PFSK-1 (cell line): ENCODE data around the gene DAB2IP.

ENCODE experiments used
- FOXP2 ChIP-seq: optimal IDR thresholded peaks from 2 replicates; pipeline ENCODE3; 2011; ENCODE audit warnings: borderline replicate concordance, control low read depth, inconsistent platforms; ENCODE audit not compliant: insufficient read depth; ENCODE audit errors: extremely low read length, extremely low read depth
- POLR2AphosphoS5 ChIP-seq: IDR thresholded peaks from 2 replicates; pipeline ENCODE4 v1.6.1; 2012; ENCODE audit warnings: low read depth, mild to moderate bottlenecking, control low read depth, low read length, moderate library complexity
- SIN3A ChIP-seq: IDR thresholded peaks from 2 replicates; pipeline ENCODE4 v1.6.1; 2012; ENCODE audit warnings: mild to moderate bottlenecking, low read length, moderate library complexity, borderline replicate concordance; ENCODE audit not compliant: insufficient read depth
- TAF1 ChIP-seq: IDR thresholded peaks from 2 replicates; pipeline ENCODE4 v1.6.1; 2012; ENCODE audit warnings: low read length, control low read depth, borderline replicate concordance; ENCODE audit not compliant: insufficient read depth
- TF ChIP-seq, protein P1 (sequence below), 2 experiments: IDR thresholded peaks; 2 replicates each; pipeline versions ENCODE4 v1.6.1 to v1.8.0; 2011 to 2012; ENCODE audit warnings: low read depth in 2 of 2, low read length in 2 of 2, control low read depth in 1 of 2, inconsistent platforms in 1 of 2, mild to moderate bottlenecking in 1 of 2, moderate library complexity in 1 of 2; ENCODE audit not compliant: insufficient read depth in 1 of 2

DNA sequence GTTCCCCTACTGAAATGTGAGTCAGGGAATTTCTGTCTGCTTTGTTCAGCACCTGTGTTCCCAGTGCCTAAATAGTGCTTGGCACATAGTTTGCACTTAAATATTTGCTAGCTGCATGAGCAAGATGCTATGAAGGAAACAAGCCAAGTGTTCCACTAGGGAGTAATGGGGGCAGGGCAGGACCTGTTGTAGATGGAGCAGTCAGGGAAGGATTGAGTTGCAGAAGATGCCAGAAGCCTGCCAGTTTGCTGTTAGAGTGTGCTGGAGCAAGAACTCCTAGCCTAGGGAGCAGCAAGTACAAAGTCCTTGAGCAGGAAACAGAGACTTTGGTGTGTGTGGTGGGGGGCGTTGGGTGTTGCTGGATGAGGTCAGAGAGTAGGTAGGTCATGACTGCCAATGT, 87.5 kb downstream of the DAB2IP start:
- TF ChIP-seq POLR2AphosphoS5, result no peak
- TF ChIP-seq TAF1, result no peak
- TF ChIP-seq SIN3A, result no peak
- TF ChIP-seq, protein P1, sequence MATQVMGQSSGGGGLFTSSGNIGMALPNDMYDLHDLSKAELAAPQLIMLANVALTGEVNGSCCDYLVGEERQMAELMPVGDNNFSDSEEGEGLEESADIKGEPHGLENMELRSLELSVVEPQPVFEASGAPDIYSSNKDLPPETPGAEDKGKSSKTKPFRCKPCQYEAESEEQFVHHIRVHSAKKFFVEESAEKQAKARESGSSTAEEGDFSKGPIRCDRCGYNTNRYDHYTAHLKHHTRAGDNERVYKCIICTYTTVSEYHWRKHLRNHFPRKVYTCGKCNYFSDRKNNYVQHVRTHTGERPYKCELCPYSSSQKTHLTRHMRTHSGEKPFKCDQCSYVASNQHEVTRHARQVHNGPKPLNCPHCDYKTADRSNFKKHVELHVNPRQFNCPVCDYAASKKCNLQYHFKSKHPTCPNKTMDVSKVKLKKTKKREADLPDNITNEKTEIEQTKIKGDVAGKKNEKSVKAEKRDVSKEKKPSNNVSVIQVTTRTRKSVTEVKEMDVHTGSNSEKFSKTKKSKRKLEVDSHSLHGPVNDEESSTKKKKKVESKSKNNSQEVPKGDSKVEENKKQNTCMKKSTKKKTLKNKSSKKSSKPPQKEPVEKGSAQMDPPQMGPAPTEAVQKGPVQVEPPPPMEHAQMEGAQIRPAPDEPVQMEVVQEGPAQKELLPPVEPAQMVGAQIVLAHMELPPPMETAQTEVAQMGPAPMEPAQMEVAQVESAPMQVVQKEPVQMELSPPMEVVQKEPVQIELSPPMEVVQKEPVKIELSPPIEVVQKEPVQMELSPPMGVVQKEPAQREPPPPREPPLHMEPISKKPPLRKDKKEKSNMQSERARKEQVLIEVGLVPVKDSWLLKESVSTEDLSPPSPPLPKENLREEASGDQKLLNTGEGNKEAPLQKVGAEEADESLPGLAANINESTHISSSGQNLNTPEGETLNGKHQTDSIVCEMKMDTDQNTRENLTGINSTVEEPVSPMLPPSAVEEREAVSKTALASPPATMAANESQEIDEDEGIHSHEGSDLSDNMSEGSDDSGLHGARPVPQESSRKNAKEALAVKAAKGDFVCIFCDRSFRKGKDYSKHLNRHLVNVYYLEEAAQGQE (IDR thresholded peaks at IDR 0.05; ENCODE audit: insufficient read depth in 1 of 2, low read depth in 2 of 2, low read length in 2 of 2), result no peak
- TF ChIP-seq FOXP2, result no peak
